ENCODE data around the gene IGSF22.

Gene IGSF22

DNA sequence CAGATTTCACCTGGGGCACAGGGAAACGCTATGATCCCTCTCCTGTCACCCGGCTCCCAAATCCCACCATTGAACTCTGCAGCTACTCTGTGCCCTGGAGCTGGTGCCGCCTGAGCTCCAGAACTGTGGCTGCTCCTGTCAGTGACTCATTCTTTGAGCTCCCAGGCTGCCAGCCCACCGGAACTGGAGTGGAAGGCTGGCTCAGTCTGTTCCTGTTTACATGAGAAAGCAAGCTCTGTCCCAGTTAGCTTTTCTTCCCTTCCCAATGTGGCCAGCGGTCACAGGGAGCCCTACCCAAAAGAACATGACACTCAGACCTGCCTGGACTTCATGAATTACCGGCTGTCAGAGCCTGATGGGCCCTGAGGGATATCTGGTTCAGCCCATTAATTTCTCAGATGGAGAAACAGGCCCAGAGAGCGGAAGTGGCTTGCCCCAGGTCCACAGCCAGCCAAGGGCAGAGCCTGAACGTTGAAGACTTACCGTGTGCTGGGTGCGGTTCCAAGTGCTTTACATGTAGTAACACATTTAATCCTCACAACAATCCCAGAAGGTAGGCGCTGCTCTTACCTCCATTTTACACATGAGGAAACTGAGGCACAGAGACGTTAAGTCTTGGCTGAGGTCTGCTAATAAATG is 23.8 kb upstream of the IGSF22 start:
- TF ChIP-seq, protein P1, sequence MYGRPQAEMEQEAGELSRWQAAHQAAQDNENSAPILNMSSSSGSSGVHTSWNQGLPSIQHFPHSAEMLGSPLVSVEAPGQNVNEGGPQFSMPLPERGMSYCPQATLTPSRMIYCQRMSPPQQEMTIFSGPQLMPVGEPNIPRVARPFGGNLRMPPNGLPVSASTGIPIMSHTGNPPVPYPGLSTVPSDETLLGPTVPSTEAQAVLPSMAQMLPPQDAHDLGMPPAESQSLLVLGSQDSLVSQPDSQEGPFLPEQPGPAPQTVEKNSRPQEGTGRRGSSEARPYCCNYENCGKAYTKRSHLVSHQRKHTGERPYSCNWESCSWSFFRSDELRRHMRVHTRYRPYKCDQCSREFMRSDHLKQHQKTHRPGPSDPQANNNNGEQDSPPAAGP (tag by site-specific recombination; IDR thresholded peaks at IDR 0.05) = no peak
- TF ChIP-seq, protein P2, sequence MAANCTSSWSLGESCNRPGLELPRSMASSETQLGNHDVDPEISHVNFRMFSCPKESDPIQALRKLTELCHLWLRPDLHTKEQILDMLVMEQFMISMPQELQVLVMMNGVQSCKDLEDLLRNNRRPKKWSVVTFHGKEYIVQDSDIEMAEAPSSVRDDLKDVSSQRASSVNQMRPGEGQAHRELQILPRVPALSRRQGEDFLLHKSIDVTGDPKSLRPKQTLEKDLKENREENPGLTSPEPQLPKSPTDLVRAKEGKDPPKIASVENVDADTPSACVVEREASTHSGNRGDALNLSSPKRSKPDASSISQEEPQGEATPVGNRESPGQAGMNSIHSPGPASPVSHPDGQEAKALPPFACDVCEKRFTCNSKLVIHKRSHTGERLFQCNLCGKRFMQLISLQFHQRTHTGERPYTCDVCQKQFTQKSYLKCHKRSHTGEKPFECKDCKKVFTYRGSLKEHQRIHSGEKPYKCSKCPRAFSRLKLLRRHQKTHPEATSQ (tag by site-specific recombination; IDR thresholded peaks at IDR 0.05) = no peak
- TF ChIP-seq ZNF302 (tag by site-specific recombination; IDR thresholded peaks at IDR 0.05; ENCODE audit: low read depth) (no peak), SETDB1 (IDR thresholded peaks at IDR 0.05; ENCODE audit: insufficient read length, low read length) (no peak), TRIM28 (IDR thresholded peaks at IDR 0.05; ENCODE audit: borderline replicate concordance, low read length) (no peak), ZNF701 (tag by site-specific recombination; IDR thresholded peaks at IDR 0.05) (no peak), ZFP41 (tag by site-specific recombination; IDR thresholded peaks at IDR 0.05; ENCODE audit: borderline replicate concordance) (no peak), ZNF785 (tag by site-specific recombination; IDR thresholded peaks at IDR 0.05) (no peak), ZNF530 (tag by site-specific recombination; IDR thresholded peaks at IDR 0.05; ENCODE audit: low read depth) (no peak), ZNF391 (tag by site-specific recombination; IDR thresholded peaks at IDR 0.05; ENCODE audit: borderline replicate concordance, low read depth) (no peak), ZNF549 (tag by site-specific recombination; IDR thresholded peaks at IDR 0.05) (no peak), ZNF214 (tag by site-specific recombination; IDR thresholded peaks at IDR 0.05; ENCODE audit: borderline replicate concordance) (no peak), MZF1 (tag by site-specific recombination; IDR thresholded peaks at IDR 0.05; ENCODE audit: borderline replicate concordance) (no peak), ZNF146 (tag by site-specific recombination; IDR thresholded peaks at IDR 0.05) (no peak), KLF1 (tag by site-specific recombination; IDR thresholded peaks at IDR 0.05) (no peak)
- TF ChIP-seq, protein P3, sequence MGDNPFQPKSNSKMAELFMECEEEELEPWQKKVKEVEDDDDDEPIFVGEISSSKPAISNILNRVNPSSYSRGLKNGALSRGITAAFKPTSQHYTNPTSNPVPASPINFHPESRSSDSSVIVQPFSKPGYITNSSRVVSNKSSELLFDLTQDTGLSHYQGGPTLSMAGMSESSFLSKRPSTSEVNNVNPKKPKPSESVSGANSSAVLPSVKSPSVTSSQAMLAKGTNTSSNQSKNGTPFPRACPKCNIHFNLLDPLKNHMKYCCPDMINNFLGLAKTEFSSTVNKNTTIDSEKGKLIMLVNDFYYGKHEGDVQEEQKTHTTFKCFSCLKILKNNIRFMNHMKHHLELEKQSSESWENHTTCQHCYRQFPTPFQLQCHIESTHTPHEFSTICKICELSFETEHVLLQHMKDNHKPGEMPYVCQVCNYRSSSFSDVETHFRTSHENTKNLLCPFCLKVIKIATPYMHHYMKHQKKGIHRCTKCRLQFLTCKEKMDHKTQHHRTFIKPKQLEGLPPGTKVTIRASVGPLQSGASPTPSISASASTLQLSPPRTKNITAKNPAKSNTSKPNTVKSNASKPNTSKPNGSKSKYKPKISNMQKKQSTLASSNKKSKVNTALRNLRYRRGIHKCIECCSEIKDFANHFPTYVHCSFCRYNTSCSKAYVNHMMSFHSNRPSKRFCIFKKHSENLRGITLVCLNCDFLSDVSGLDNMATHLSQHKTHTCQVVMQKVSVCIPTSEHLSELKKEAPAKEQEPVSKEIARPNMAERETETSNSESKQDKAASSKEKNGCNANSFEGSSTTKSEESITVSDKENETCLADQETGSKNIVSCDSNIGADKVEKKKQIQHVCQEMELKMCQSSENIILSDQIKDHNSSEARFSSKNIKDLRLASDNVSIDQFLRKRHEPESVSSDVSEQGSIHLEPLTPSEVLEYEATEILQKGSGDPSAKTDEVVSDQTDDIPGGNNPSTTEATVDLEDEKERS (tag by site-specific recombination; IDR thresholded peaks at IDR 0.05) = no peak
- no peaks in the 10 kb centered on the region for H3K4me1 ChIP-seq (ENCODE audit: control insufficient read depth, insufficient read depth, low read length)
- H3K27ac ChIP-seq (ENCODE audit: extremely low read depth, low read depth, low read length) = no peak overlapping the region
- ChIA-PET CTCF (interaction anchor here (0.5 to 4.3 kb wide), 9 partner anchors 11 to 301 kb away, joined by 3 to 15 read pairs (median 3); no protein-coding TSS in a partner anchor), POLR2A (interaction anchor here (0.6 kb wide), 1 partner anchor 77 kb away, joined by 4 read pairs; no protein-coding TSS in a partner anchor)
- H3K9me3 ChIP-seq (ENCODE audit: control insufficient read depth, insufficient read depth, low read depth, low read length) = no peaks in the 10 kb centered on the region
- H3K4me3 ChIP-seq (ENCODE audit: low read depth, low read length) = no peak overlapping the region
- no peaks in the 10 kb centered on the region for H3K36me3 ChIP-seq (ENCODE audit: control insufficient read depth in 2 of 2, insufficient read depth in 1 of 2, low read length in 2 of 2)

DNA sequence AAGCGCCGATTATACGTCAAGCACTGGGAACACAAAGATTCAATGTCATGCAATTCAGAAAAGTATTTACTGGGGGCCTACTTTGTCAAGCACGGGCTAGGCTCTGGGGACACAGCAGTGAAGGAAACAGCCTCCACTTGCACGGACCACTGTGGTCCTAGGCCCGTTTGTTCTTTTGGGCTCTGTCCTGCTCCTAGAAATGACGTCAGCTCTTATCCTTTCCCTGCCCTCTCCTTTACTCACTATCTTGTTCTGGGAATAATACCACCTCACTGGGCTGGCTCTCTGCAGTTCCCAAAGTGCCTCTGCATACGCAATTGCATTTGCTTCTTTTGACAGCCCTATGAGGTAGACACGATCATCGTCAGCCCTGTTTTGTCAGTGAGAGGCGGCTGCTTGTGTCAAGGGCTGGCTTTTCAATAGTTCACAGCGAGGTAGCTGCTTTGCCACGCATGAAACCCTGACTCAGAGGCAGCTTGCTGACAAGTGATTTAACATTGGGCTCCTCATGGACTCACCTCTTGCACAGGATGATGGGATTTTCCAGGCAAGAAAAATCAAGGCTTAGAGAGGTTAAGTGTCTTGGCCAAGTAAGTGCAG is 22.9 kb upstream of the IGSF22 start:
- H3K4me3 ChIP-seq (ENCODE audit: low read depth, low read length) = no peak overlapping the region
- no peaks in the 10 kb centered on the region for H3K9me3 ChIP-seq (ENCODE audit: control insufficient read depth, insufficient read depth, low read depth, low read length)
- no peaks in the 10 kb centered on the region for H3K36me3 ChIP-seq (ENCODE audit: control insufficient read depth in 2 of 2, insufficient read depth in 1 of 2, low read length in 2 of 2)
- ChIA-PET CTCF (interaction anchor here (0.5 to 4.3 kb wide), 6 partner anchors 16 to 300 kb away, joined by 3 to 15 read pairs (median 4); no protein-coding TSS in a partner anchor), POLR2A (no interaction called here)
- H3K4me1 ChIP-seq (ENCODE audit: control insufficient read depth, insufficient read depth, low read length) = no peaks in the 10 kb centered on the region
- H3K27ac ChIP-seq (ENCODE audit: extremely low read depth, low read depth, low read length) = no peak overlapping the region
- TF ChIP-seq, protein P3 (tag by site-specific recombination; IDR thresholded peaks at IDR 0.05) = no peak
- TF ChIP-seq PRDM1 (tag by site-specific recombination; IDR thresholded peaks at IDR 0.05) = no peak
- no peak for TF ChIP-seq ZNF121 (tag by site-specific recombination; IDR thresholded peaks at IDR 0.05)
- no peak for TF ChIP-seq ZXDB (tag by site-specific recombination; IDR thresholded peaks at IDR 0.05)
- no peak for TF ChIP-seq ZNF660 (tag by site-specific recombination; IDR thresholded peaks at IDR 0.05)
- no peak for TF ChIP-seq ZNF350 (tag by site-specific recombination; IDR thresholded peaks at IDR 0.05)
- TF ChIP-seq, protein P4, sequence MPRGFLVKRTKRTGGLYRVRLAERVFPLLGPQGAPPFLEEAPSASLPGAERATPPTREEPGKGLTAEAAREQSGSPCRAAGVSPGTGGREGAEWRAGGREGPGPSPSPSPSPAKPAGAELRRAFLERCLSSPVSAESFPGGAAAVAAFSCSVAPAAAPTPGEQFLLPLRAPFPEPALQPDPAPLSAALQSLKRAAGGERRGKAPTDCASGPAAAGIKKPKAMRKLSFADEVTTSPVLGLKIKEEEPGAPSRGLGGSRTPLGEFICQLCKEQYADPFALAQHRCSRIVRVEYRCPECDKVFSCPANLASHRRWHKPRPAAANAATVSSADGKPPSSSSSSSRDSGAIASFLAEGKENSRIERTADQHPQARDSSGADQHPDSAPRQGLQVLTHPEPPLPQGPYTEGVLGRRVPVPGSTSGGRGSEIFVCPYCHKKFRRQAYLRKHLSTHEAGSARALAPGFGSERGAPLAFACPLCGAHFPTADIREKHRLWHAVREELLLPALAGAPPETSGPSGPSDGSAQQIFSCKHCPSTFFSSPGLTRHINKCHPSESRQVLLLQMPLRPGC (tag by site-specific recombination; IDR thresholded peaks at IDR 0.05) = no peak
